WTC11 (cell line): ENCODE measurements around the gene OR2T12.

Experiments
- ESRRA ChIP-seq: sonication (generic); formaldehyde crosslinking; IDR thresholded peaks from 2 replicates; pipeline ENCODE4 v1.8.1; 2022; ENCODE audit warnings: mild to moderate bottlenecking, missing genetic modification reagents, borderline replicate concordance
- FOXJ3 ChIP-seq: sonication (generic); formaldehyde crosslinking; IDR thresholded peaks from 2 replicates; pipeline ENCODE4 v1.9.0; 2021; ENCODE audit warnings: missing genetic modification reagents, mild to moderate bottlenecking, borderline replicate concordance
- JUN ChIP-seq: sonication (generic); formaldehyde crosslinking; IDR thresholded peaks from 2 replicates; pipeline ENCODE4 v1.8.0; 2023; ENCODE audit warnings: mild to moderate bottlenecking, missing genetic modification reagents
- ZNF512 ChIP-seq: sonication (generic); formaldehyde crosslinking; IDR thresholded peaks from 2 replicates; pipeline ENCODE4 v1.8.1; 2022; ENCODE audit warnings: missing genetic modification reagents, borderline replicate concordance
- TF ChIP-seq, protein P1 (sequence below): fragments of 200-600 bp; IDR thresholded peaks from 2 replicates; pipeline ENCODE4 v1.8.0; 2022; ENCODE audit warnings: antibody characterized with exemption

GRCh38 chr1:248306103-248306502 lies 2.9 kb upstream of the OR2T12 start:
- TF ChIP-seq, protein P1, sequence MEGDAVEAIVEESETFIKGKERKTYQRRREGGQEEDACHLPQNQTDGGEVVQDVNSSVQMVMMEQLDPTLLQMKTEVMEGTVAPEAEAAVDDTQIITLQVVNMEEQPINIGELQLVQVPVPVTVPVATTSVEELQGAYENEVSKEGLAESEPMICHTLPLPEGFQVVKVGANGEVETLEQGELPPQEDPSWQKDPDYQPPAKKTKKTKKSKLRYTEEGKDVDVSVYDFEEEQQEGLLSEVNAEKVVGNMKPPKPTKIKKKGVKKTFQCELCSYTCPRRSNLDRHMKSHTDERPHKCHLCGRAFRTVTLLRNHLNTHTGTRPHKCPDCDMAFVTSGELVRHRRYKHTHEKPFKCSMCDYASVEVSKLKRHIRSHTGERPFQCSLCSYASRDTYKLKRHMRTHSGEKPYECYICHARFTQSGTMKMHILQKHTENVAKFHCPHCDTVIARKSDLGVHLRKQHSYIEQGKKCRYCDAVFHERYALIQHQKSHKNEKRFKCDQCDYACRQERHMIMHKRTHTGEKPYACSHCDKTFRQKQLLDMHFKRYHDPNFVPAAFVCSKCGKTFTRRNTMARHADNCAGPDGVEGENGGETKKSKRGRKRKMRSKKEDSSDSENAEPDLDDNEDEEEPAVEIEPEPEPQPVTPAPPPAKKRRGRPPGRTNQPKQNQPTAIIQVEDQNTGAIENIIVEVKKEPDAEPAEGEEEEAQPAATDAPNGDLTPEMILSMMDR = no peak
- no peak for TF ChIP-seq FOXJ3 (CRISPR knock-in tag)
- no peak for TF ChIP-seq ESRRA (CRISPR knock-in tag)
- TF ChIP-seq ZNF512 (CRISPR knock-in tag) = no peak
- TF ChIP-seq JUN (CRISPR knock-in tag) = no peak
